H9 (cell line): ENCODE data around the gene SIGLEC11. TPM values are rescaled to one million over a fixed set of nuclear protein-coding genes. Genes with fewer than 3 reads are reported as not detected.

Experiments used
- DNase-seq: peaks from one replicate; pipeline ENCODE4 v3.0.0-alpha.2; 2017
- H2AFZ ChIP-seq: one replicate; pipeline ENCODE4 v1.6.1; 2013; ENCODE audit warnings: mild to moderate bottlenecking, low read length, control low read depth, moderate library complexity
- H2AK5ac ChIP-seq: 2 replicates; pipeline ENCODE4 v1.6.1; 2013; ENCODE audit warnings: low read length, control low read depth, mixed read lengths; ENCODE audit not compliant: insufficient read length
- H2BK120ac ChIP-seq: one replicate; pipeline ENCODE4 v1.6.1; 2013; ENCODE audit warnings: low read depth, mild to moderate bottlenecking, low read length, control low read depth, inconsistent platforms; ENCODE audit not compliant: poor library complexity, severe bottlenecking
- H2BK12ac ChIP-seq: 2 replicates; pipeline ENCODE4 v1.6.1; 2013; ENCODE audit warnings: low read length, control low read depth, mixed read lengths, low read depth; ENCODE audit not compliant: insufficient read length
- H2BK15ac ChIP-seq: 2 replicates; pipeline ENCODE4 v1.6.1; 2013; ENCODE audit warnings: low read depth, low read length, control low read depth
- H2BK20ac ChIP-seq: one replicate; pipeline ENCODE4 v1.6.1; 2013; ENCODE audit warnings: low read depth, mild to moderate bottlenecking, low read length, control low read depth, inconsistent platforms; ENCODE audit not compliant: poor library complexity, severe bottlenecking
- H2BK5ac ChIP-seq: 2 replicates; pipeline ENCODE4 v1.6.1; 2013; ENCODE audit warnings: low read length, control low read depth, mixed read lengths; ENCODE audit not compliant: insufficient read length
- H3K14ac ChIP-seq: 2 replicates; pipeline ENCODE4 v1.6.1; 2013; ENCODE audit warnings: low read length, control low read depth; ENCODE audit not compliant: insufficient read depth
- H3K18ac ChIP-seq: 2 replicates; pipeline ENCODE4 v1.6.1; 2013; ENCODE audit warnings: low read depth, mild to moderate bottlenecking, mixed read lengths, low read length, control low read depth; ENCODE audit not compliant: insufficient read length
- H3K23ac ChIP-seq: 2 replicates; pipeline ENCODE4 v1.6.1; 2013; ENCODE audit warnings: low read length, control low read depth, mixed read lengths, low read depth; ENCODE audit not compliant: insufficient read length
- H3K23me2 ChIP-seq: 2 replicates; pipeline ENCODE4 v1.6.1; 2013; ENCODE audit warnings: low read depth, mild to moderate bottlenecking, mixed read lengths, low read length, control low read depth; ENCODE audit not compliant: insufficient read length, poor library complexity, severe bottlenecking
- H3K27ac ChIP-seq: 2 replicates; pipeline ENCODE4 v1.5.1; 2013; ENCODE audit warnings: low read length, control low read depth, mixed read lengths, low read depth; ENCODE audit not compliant: insufficient read length
- H3K27me3 ChIP-seq: 2 replicates; pipeline ENCODE4 v1.6.1; 2013; ENCODE audit warnings: low read length, control low read depth, inconsistent platforms; ENCODE audit not compliant: insufficient read depth
- H3K4ac ChIP-seq: 2 replicates; pipeline ENCODE4 v1.6.1; 2013; ENCODE audit warnings: low read depth, mild to moderate bottlenecking, control low read depth, inconsistent platforms, low read length, moderate library complexity
- H3K4me1 ChIP-seq: 2 replicates; pipeline ENCODE4 v1.6.1; 2013; ENCODE audit warnings: low read length, control low read depth, inconsistent platforms; ENCODE audit not compliant: insufficient read depth
- H3K4me2 ChIP-seq: 2 replicates; pipeline ENCODE4 v1.6.1; 2013; ENCODE audit warnings: low read length, control low read depth, mixed read lengths; ENCODE audit not compliant: insufficient read length, insufficient read depth
- H3K56ac ChIP-seq: 2 replicates; pipeline ENCODE4 v1.6.1; 2013; ENCODE audit warnings: low read depth, mild to moderate bottlenecking, mixed read lengths, low read length, control low read depth; ENCODE audit not compliant: insufficient read length
- H3K79me1 ChIP-seq: 2 replicates; pipeline ENCODE4 v1.6.1; 2013; ENCODE audit warnings: low read depth, mild to moderate bottlenecking, moderate library complexity, low read length, control low read depth, inconsistent platforms; ENCODE audit not compliant: insufficient read depth, poor library complexity, severe bottlenecking
- H3K79me2 ChIP-seq: 2 replicates; pipeline ENCODE4 v1.6.1; 2013; ENCODE audit warnings: low read length, control low read depth, inconsistent platforms; ENCODE audit not compliant: insufficient read depth
- H3K9ac ChIP-seq: 2 replicates; pipeline ENCODE4 v1.6.1; 2013; ENCODE audit warnings: low read length, control low read depth, mixed read lengths; ENCODE audit not compliant: insufficient read length; ENCODE audit errors: extremely low read depth
- H3K9me3 ChIP-seq: one replicate; pipeline ENCODE4 v1.6.1; 2013; ENCODE audit warnings: low read depth, low read length, inconsistent platforms; ENCODE audit not compliant: control insufficient read depth
- H3T11ph ChIP-seq: one replicate; pipeline ENCODE4 v1.6.1; 2013; ENCODE audit warnings: mild to moderate bottlenecking, low read length, control low read depth, inconsistent platforms
- H4K20me1 ChIP-seq: one replicate; pipeline ENCODE4 v1.6.1; 2013; ENCODE audit not compliant: control insufficient read depth, insufficient read length, insufficient read depth
- H4K5ac ChIP-seq: 2 replicates; pipeline ENCODE4 v1.6.1; 2013; ENCODE audit warnings: low read depth, mild to moderate bottlenecking, mixed read lengths, low read length, control low read depth; ENCODE audit not compliant: insufficient read length
- H4K8ac ChIP-seq: replicated peaks from 2 replicates; pipeline ENCODE4 v1.6.1; 2013; ENCODE audit warnings: low read length, control low read depth, mixed read lengths, low read depth; ENCODE audit not compliant: insufficient read length
- H4K91ac ChIP-seq: 2 replicates; pipeline ENCODE4 v1.6.1; 2013; ENCODE audit warnings: low read depth, mild to moderate bottlenecking, moderate library complexity, mixed read lengths, low read length, control low read depth; ENCODE audit not compliant: insufficient read length
- H3K27ac Mint-ChIP-seq, 3 experiments: 2 replicates in 2 of 3; 3 replicates in 1 of 3; pipeline ENCODE4 v1.8.0; 2020 to 2021; ENCODE audit warnings: mixed read lengths in 3 of 3, mild to moderate bottlenecking in 1 of 3, moderate library complexity in 1 of 3
- H3K27me3 Mint-ChIP-seq: 2 replicates; pipeline ENCODE4 v1.8.0; 2021; ENCODE audit warnings: low read depth, mild to moderate bottlenecking, moderate library complexity, mixed read lengths
- H3K36me3 Mint-ChIP-seq, 3 experiments: 2 replicates in 2 of 3; 3 replicates in 1 of 3; pipeline ENCODE4 v1.8.0; 2020 to 2021; ENCODE audit warnings: low read depth in 3 of 3, mixed read lengths in 3 of 3; ENCODE audit not compliant: insufficient read depth in 1 of 3
- H3K4me1 Mint-ChIP-seq, 2 experiments: 2 replicates each; pipeline ENCODE4 v1.8.0; 2020; ENCODE audit warnings: mixed read lengths in 2 of 2
- H3K4me3 Mint-ChIP-seq, 2 experiments: 2 replicates in 1 of 2; 3 replicates in 1 of 2; pipeline ENCODE4 v1.8.0; 2020 to 2021; ENCODE audit warnings: mild to moderate bottlenecking in 2 of 2, mixed read lengths in 2 of 2, moderate library complexity in 1 of 2
- H3K9me3 Mint-ChIP-seq, 2 experiments: 2 replicates in 1 of 2; 3 replicates in 1 of 2; pipeline ENCODE4 v1.8.0; 2020; ENCODE audit warnings: mild to moderate bottlenecking in 2 of 2, mixed read lengths in 2 of 2, moderate library complexity in 1 of 2
- WGBS: extraction: QIAGEN DNeasy Blood & Tissue Kit; methylation state at CpG from one replicate; pipeline ENCODE4 v1.1.7; 2013; ENCODE audit warnings: missing lambda C conversion rate, low lambda C conversion rate, mixed read lengths; ENCODE audit not compliant: insufficient read length; ENCODE audit errors: extremely low coverage; 5-methylcytosine and 5-hydroxymethylcytosine counted together
- total RNA-seq: library from RNA; stranded (reverse); gene quantifications from 2 replicates; pipeline ENCODE4 v1.2.1, GENCODE V29; 2021
- TF ChIP-seq, protein P1 (sequence below): fragments of 200-600 bp; sonication (generic); conservative IDR thresholded peaks from 3 replicates; pipeline ENCODE4 v1.8.0; 2021; ENCODE audit warnings: antibody characterized with exemption, mild to moderate bottlenecking

Gene SIGLEC11
- total RNA-seq, 1 experiment from 2014 or later: not detected

GRCh38 chr19:49936549-49936948 is 24.4 kb downstream of the SIGLEC11 start:
- Histone ChIP-seq H2BK12ac (no peak overlapping the region), H3K23ac (no peak overlapping the region), H3K9me3 (no peaks in the 10 kb centered on the region), H3K18ac (no peak overlapping the region), H2BK5ac (no peak overlapping the region), H3K27ac (no peak overlapping the region), H2BK15ac (no peak overlapping the region), H3K79me2 (no peaks in the 10 kb centered on the region), H4K8ac (no peak overlapping the region), H3K4me1 (no peaks in the 10 kb centered on the region), H3K56ac (no peak overlapping the region), H3K79me1 (no peaks in the 10 kb centered on the region), H3K14ac (no peak overlapping the region), H3K23me2 (no peaks in the 10 kb centered on the region), H4K20me1 (no peaks in the 10 kb centered on the region), H3K4ac (no peak overlapping the region), H3K27me3 (no peaks in the 10 kb centered on the region), H2BK20ac (no peak overlapping the region), H3K9ac (no peak overlapping the region), H4K91ac (no peak overlapping the region), H3T11ph (no peak overlapping the region), H4K5ac (no peak overlapping the region), H2AK5ac (no peak overlapping the region), H3K4me2 (no peak overlapping the region), H2BK120ac (no peak overlapping the region), H2AFZ (no peak overlapping the region)
- Mint-ChIP-seq H3K4me1 (peaks cover 0 to 6% of the 10 kb centered on the region in 2 experiments; a peak in 2 of 4 replicates), H3K4me3 (no peak overlapping the region), H3K27me3 (peaks cover 10% of the 10 kb centered on the region), H3K9me3 (no peaks in the 10 kb centered on the region), H3K36me3 (peaks cover 9 to 13% (median 9%) of the 10 kb centered on the region in 3 experiments), H3K27ac (no peak overlapping the region)
- DNase-seq: no peak
- no CpG with 5 or more reads among the region's 5 CpGs for WGBS
- TF ChIP-seq, protein P1, sequence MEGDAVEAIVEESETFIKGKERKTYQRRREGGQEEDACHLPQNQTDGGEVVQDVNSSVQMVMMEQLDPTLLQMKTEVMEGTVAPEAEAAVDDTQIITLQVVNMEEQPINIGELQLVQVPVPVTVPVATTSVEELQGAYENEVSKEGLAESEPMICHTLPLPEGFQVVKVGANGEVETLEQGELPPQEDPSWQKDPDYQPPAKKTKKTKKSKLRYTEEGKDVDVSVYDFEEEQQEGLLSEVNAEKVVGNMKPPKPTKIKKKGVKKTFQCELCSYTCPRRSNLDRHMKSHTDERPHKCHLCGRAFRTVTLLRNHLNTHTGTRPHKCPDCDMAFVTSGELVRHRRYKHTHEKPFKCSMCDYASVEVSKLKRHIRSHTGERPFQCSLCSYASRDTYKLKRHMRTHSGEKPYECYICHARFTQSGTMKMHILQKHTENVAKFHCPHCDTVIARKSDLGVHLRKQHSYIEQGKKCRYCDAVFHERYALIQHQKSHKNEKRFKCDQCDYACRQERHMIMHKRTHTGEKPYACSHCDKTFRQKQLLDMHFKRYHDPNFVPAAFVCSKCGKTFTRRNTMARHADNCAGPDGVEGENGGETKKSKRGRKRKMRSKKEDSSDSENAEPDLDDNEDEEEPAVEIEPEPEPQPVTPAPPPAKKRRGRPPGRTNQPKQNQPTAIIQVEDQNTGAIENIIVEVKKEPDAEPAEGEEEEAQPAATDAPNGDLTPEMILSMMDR: no peak
